GM10266 (cell line): Measurements from ENCODE around the gene BLNK.
A peak's percentile ranks its signal among the peaks of the same experiment; 100 is the strongest.

ENCODE experiments used
- DNase-seq: peaks from one replicate; pipeline ENCODE4 v3.0.0; 2012; ENCODE audit errors: extremely low spot score
- TF ChIP-seq, protein P1 (sequence below): IDR thresholded peaks from 2 replicates; pipeline ENCODE4 v1.5.1; 2012; ENCODE audit warnings: mild to moderate bottlenecking, low read depth; ENCODE audit not compliant: control insufficient read depth, insufficient read depth; ENCODE audit errors: missing control alignments

The BLNK gene

DNA sequence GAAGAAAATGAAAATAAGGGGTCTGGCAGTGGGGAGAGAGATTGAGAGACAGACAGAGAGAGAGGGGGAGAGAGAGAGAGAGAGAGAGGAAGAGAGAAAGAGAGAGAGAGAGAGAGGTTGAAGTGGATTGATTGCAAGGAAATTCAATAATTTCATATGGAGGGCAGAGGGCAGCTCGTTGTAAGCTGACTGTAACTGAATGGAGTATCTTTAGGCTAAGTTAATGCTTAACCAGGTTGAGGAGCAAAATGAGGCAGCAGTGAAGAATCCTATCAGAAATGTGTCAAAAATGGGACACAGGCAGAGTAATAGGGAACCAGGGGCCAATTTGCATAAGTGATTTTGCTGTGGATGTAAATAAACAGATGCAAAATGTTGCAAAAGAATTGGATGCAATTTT, 21.0 kb downstream of the BLNK start:
- DNase-seq = no peak
- TF ChIP-seq, protein P1, sequence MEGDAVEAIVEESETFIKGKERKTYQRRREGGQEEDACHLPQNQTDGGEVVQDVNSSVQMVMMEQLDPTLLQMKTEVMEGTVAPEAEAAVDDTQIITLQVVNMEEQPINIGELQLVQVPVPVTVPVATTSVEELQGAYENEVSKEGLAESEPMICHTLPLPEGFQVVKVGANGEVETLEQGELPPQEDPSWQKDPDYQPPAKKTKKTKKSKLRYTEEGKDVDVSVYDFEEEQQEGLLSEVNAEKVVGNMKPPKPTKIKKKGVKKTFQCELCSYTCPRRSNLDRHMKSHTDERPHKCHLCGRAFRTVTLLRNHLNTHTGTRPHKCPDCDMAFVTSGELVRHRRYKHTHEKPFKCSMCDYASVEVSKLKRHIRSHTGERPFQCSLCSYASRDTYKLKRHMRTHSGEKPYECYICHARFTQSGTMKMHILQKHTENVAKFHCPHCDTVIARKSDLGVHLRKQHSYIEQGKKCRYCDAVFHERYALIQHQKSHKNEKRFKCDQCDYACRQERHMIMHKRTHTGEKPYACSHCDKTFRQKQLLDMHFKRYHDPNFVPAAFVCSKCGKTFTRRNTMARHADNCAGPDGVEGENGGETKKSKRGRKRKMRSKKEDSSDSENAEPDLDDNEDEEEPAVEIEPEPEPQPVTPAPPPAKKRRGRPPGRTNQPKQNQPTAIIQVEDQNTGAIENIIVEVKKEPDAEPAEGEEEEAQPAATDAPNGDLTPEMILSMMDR = no peak

DNA sequence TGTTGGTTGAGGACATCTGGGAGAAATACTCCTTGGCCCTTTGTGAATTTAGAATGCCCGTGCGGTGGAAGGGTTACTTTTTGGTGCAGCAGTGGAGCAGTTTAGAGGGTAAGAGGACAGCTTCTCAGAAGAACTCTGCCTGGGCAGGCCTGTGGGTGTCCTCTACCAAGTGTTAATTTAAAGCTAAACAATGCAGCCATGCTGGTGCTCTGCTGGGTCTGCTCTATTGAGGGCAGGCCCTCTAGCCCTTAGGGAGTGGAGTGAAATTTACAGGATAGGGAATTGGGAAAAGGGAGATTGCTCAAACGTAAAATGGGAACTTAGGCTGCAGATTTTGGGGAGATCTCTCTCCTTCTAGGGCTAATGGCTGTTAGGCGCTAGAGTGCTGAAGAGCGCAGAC, 22.1 kb downstream of the BLNK start:
- TF ChIP-seq, protein P1 = no peak
- no peak for DNase-seq

DNA sequence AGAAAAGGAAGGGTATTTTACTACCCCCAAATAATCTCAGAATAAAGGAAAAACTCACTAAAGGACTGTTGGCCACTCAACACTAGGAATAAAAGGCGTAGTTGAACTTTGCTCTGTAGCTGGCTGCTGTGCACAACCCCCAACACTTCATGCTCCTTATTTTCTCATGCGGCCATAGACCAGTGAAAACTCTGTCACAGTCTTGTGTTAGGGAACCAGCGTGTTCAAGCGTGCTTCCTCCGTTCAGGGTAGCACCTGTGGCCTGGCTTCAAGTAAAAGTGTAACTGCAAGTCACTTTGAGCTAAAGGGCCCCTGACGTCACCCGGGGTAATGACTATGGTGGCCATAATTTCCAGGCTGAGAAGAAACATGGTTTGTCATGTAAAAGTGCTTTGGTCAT, 27.0 kb downstream of the BLNK start:
- TF ChIP-seq, protein P1 = no peak
- DNase-seq = peak; percentile 64

DNA sequence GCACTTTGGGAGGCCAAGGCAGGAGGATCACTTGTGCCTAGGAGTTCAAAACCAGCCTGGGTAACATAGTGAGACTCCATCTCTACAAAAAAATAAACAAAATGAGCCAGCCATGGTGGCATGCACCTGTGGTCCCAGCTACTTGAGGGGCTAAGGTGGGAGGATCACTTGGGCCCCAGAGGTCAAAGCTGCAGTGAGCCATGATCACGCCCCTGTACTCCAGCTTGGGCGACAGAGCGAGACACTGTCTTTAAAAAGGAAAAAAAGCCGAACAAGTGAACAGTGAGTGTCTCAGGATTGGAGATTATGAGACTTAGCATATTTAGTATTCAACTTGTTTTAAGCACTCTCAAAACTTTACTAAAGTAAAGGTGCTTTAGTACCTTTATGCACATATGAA, 28.1 kb downstream of the BLNK start:
- no peak for DNase-seq
- TF ChIP-seq, protein P1 = no peak

DNA sequence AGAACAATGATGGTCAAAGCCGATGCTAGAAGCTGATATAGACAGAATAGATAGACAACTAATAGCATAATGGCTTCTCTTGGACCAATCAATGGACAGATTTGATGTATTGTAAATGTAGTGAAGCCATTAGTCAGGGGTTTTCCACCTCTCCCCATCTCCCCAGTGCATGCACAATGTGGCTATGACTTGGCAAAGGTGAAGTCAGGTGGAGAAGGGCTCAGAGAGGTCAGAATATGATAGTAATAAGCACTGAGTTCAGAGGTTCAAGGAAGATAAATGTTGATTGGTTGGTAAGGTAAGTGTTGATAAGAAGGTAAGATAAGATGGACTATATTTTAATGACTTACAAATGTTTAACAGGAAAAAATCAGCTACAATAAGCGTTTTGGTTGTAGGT, 28.5 kb downstream of the BLNK start:
- TF ChIP-seq, protein P1 = no peak
- no peak for DNase-seq

DNA sequence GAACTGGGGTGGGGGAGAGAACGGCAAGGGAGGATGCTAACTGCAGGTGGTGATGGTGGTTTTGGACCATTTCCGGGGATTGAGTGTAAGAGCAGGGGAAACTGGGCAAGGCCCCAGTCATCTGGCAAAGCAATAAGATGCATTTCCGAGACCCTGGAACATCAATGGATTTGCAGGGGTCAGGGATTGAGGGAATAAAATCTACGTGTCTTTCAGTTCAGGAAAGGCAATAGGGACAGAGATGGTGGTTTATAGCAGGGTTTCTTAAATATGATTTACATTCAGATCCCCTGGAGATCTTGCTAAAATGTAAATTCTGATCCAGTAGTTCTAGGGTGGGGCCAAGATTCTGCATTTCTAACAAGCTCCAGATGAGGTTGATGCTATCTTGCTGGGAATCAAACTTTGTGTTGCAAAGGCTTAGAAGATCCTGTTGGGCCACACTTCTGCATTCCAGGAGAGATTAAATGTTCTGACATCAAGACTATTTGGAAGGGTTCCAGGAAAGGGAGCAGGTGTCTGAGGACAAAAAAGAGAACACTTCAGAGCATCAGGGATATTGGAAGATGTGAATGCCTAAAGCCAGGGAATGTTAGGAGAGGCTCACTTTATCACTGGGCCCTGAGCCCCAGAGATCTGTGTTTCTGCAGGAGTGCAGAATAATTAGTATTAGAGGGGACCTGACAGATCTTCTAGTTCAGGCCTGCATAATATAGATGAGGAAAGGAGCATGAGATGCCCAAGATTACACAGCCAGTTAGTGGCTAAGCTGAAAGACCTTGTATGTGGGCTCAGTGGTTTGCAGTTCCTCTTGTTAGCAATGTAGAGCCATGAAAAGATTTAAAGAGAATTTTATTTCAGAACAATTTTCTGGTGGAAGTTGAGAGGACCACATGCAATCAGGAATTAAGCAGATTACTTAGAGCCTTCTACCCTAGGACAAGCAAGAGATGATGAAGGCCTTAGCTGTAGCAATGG, 32.4 kb downstream of the BLNK start:
- TF ChIP-seq, protein P1 = no peak
- DNase-seq = no peak

DNA sequence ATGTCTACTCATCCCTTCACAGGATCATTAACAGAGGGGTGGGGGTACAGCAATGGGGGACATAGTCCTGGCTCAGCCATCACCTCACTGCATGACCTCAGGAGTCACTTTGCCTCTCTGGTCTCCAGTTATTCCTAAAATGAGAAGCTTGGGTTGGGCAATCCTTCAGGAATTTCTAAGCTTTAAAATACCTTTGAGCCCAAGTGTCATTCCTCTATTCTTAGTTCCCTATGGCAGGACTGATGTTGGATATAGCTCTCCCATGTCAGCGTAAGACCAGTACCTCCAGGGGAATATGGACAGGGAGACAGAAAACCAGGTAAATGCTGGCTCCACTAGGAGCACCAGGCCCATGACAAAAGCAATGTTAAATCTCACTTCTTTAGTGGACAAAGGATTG, 34.5 kb downstream of the BLNK start:
- TF ChIP-seq, protein P1 = no peak
- DNase-seq = no peak
